K562 (cell line): ENCODE results near the gene HEPHL1. TPM values are rescaled to one million over a fixed set of nuclear protein-coding genes. Genes with fewer than 3 reads are reported as not detected.
A peak's percentile ranks its signal among the peaks of the same experiment; 100 is the strongest.

Source experiments
- FOXP1 ChIP-seq: sonication (generic); formaldehyde crosslinking; IDR thresholded peaks from 2 replicates; pipeline ENCODE4 v1.8.0; 2022; ENCODE audit warnings: mild to moderate bottlenecking, missing genetic modification reagents
- HMGXB4 ChIP-seq: sonication (generic); formaldehyde crosslinking; IDR thresholded peaks from 2 replicates; pipeline ENCODE4 v1.8.1; 2023; ENCODE audit warnings: mild to moderate bottlenecking, missing genetic modification reagents
- MNT ChIP-seq, 2 experiments: fragments of 450-650 bp; conservative IDR thresholded peaks; 2 replicates each; pipeline ENCODE4 v1.6.1; 2017; ENCODE audit warnings: mild to moderate bottlenecking in 2 of 2, moderate library complexity in 2 of 2
- MTA3 ChIP-seq: fragments of 450-650 bp; formaldehyde crosslinking; IDR thresholded peaks from 2 replicates; pipeline ENCODE4 v1.6.1; 2017; ENCODE audit warnings: mild to moderate bottlenecking, borderline replicate concordance
- PHB ChIP-seq: fragments of 250-450 bp; sonication (Bioruptor Pico); IDR thresholded peaks from 2 replicates; pipeline ENCODE4 v1.5.0; 2021
- PPARD ChIP-seq: fragments of 250-450 bp; sonication (Bioruptor Pico); IDR thresholded peaks from 2 replicates; pipeline ENCODE4 v1.8.0; 2022; ENCODE audit warnings: inconsistent platforms, mild to moderate bottlenecking, moderate library complexity
- RAD21 ChIP-seq, 2 experiments: fragments of 250-450 bp in 1 of 2; fragments of 450-650 bp in 1 of 2; sonication (Bioruptor Pico) in 1 of 2; formaldehyde crosslinking in 1 of 2; IDR thresholded peaks in 1 of 2; conservative IDR thresholded peaks in 1 of 2; 2 replicates each; pipeline versions ENCODE4 v1.4.0 to v1.8.0; 2020 to 2022; ENCODE audit warnings: mild to moderate bottlenecking in 2 of 2, moderate library complexity in 1 of 2
- SIN3A ChIP-seq, 2 experiments: fragments of 150-350 bp in 1 of 2; IDR thresholded peaks; 2 replicates each; pipeline ENCODE4 v1.6.1; 2011 to 2016; ENCODE audit warnings: borderline replicate concordance in 2 of 2, low read depth in 2 of 2, low read length in 2 of 2, mild to moderate bottlenecking in 2 of 2, moderate library complexity in 2 of 2; ENCODE audit not compliant: control insufficient read depth in 1 of 2
- SMARCE1 ChIP-seq: fragments of 450-650 bp; IDR thresholded peaks from 2 replicates; pipeline ENCODE4 v1.7.1; 2016; ENCODE audit warnings: mild to moderate bottlenecking
- YBX1 ChIP-seq: fragments of 450-650 bp; IDR thresholded peaks from 2 replicates; pipeline ENCODE4 v1.7.1; 2016; ENCODE audit warnings: mild to moderate bottlenecking
- ZNF512 ChIP-seq: IDR thresholded peaks from 2 replicates; pipeline ENCODE4 v1.6.1; 2016; ENCODE audit warnings: missing genetic modification characterization, missing compliant biosample characterization
- ZNF592 ChIP-seq: fragments of 450-650 bp; IDR thresholded peaks from 2 replicates; pipeline ENCODE4 v1.6.1; 2017; ENCODE audit warnings: antibody characterized with exemption, mild to moderate bottlenecking
- ZNF668 ChIP-seq: fragments of 250-450 bp; sonication (Bioruptor Pico); IDR thresholded peaks from 2 replicates; pipeline ENCODE4 v1.8.0; 2022; ENCODE audit warnings: mild to moderate bottlenecking, inconsistent platforms
- polyA plus RNA-seq, 8 experiments: library from polyadenylated mRNA; depleted of rRNA in 4 of 8; stranded (reverse) in 5 of 8; unstranded in 3 of 8; fragments of >200 nt; fragmentation: Nextera tagmentation in 2 of 8; fragmentation: Illumina TruSeq in 1 of 8; extraction: Ambion mirVana in 2 of 8; extraction: Trizol in 1 of 8; gene quantifications; 2 replicates each; pipeline versions ENCODE4 v1.2.1 to v1.2.3, GENCODE V29; 2011 to 2014; ENCODE audit warnings: inconsistent platforms in 1 of 8, missing spikeins in 1 of 8
- total RNA-seq, 7 experiments: library from RNA; depleted of rRNA in 6 of 7; stranded (reverse); fragments of >200 nt in 6 of 7; fragmentation: Illumina TruSeq in 2 of 7; extraction: Trizol in 2 of 7; gene quantifications; 2 replicates each; pipeline versions ENCODE4 v1.2.1 to v1.2.3, GENCODE V29; 2011 to 2021; ENCODE audit warnings: low replicate concordance in 1 of 7

Gene HEPHL1
- total and polyA plus RNA-seq, 9 of the 15 experiments (the other 6 are each of a cell fraction or from before 2014, with no cell fraction given), result 0.01 TPM; not detected in 8

GRCh38 chr11:94142308-94143281 lies 121.4 kb downstream of the HEPHL1 start (continued):
- TF ChIP-seq ZNF512 (tag), result no peak
- TF ChIP-seq YBX1, result no peak
- no peak for TF ChIP-seq MTA3
- no peak for TF ChIP-seq SIN3A (IDR thresholded peaks at IDR 0.05; ENCODE audit: borderline replicate concordance in 2 of 2, control insufficient read depth in 1 of 2, low read depth in 2 of 2, low read length in 2 of 2)
- no peak for TF ChIP-seq PHB (CRISPR knock-in tag)
- no peak for TF ChIP-seq PPARD (CRISPR knock-in tag)
- TF ChIP-seq HMGXB4, result no peak
- TF ChIP-seq ZNF592, result peak; percentile 41; the same call in 1 of the 2 replicates
- TF ChIP-seq RAD21 (CRISPR knock-in tag; conservative IDR thresholded peaks at IDR 0.05 in 1 of 2, IDR thresholded peaks at IDR 0.05 in 1 of 2), result no peak
- TF ChIP-seq FOXP1 (CRISPR knock-in tag), result no peak
- peak; percentile 40; the same call in 1 of the 2 replicates for TF ChIP-seq SMARCE1
- TF ChIP-seq ZNF668, result no peak
- TF ChIP-seq MNT (conservative IDR thresholded peaks at IDR 0.05), result 0 out of 4 replicates have a peak, but pooled peaks of 1 of the 2 experiments have one; percentile 14
